HepG2 (cell line): ENCODE results near the gene NKRF. TPM values are rescaled to one million over a fixed set of nuclear protein-coding genes. Genes with fewer than 3 reads are reported as not detected.

Source experiments
- ATAC-seq: fragments of 200-7000 bp; cut with Tn5 transposase; 3 replicates; pipeline ENCODE4 v1.9.1; 2020; ENCODE audit warnings: mild to moderate bottlenecking, moderate library complexity
- BruUV-seq: library from RNA; stranded (reverse); fragments of 400-500 nt; replicated peaks from 2 replicates; lab custom pipeline; 2021; lab: Mats Ljungman, UMichigan
- CTCF ChIA-PET: fragments of 300-600 bp; formaldehyde crosslinking; extraction: SDS; loops from one replicate; lab custom pipeline; 2021; ENCODE audit warnings: low total read pairs, inconsistent platforms, low intra/inter-chr PET ratio; lab: Yijun Ruan, JAX
- POLR2A ChIA-PET: fragments of 350-600 bp; sonication (Branson Sonifier 250); formaldehyde crosslinking; loops from one replicate; lab custom pipeline; 2020; ENCODE audit warnings: antibody characterized with exemption, inconsistent platforms; lab: Yijun Ruan, JAX
- DNase-seq: peaks from one replicate; pipeline ENCODE4 v3.0.0-alpha.2; 2015; ENCODE audit warnings: low spot score
- FAIRE-seq: peaks from 3 replicates; lab custom pipeline; 2011; peaks lifted over from hg19 to GRCh38; lab: Jason Lieb, UNC
- H2AFZ ChIP-seq: one replicate; pipeline ENCODE4 v1.6.1; 2011; ENCODE audit warnings: low read length, inconsistent platforms
- H3K27ac ChIP-seq: fragments of 300-600 bp; 3 replicates; pipeline ENCODE4 v1.8.0; 2011; ENCODE audit warnings: mixed run types, mild to moderate bottlenecking, mixed read lengths, low read length, inconsistent platforms; ENCODE audit not compliant: insufficient read depth; ENCODE audit errors: extremely low read length
- H3K27me3 ChIP-seq, 2 experiments: fragments of 200-600 bp in 1 of 2; 2 replicates in 1 of 2; 3 replicates in 1 of 2; pipeline versions ENCODE4 v1.6.0 to v1.8.0; 2011; ENCODE audit warnings: low read length in 2 of 2, mild to moderate bottlenecking in 2 of 2, moderate library complexity in 2 of 2, inconsistent platforms in 1 of 2; ENCODE audit not compliant: insufficient read depth in 2 of 2, control insufficient read depth in 1 of 2
- H3K36me3 ChIP-seq, 2 experiments: fragments of 200-600 bp in 1 of 2; replicated peaks in 1 of 2; 2 replicates in 1 of 2; 3 replicates in 1 of 2; pipeline versions ENCODE4 v1.5.1 to v1.8.0; 2011; ENCODE audit warnings: low read length in 2 of 2, inconsistent platforms in 1 of 2; ENCODE audit not compliant: insufficient read depth in 2 of 2, control insufficient read depth in 1 of 2
- H3K4me1 ChIP-seq: 2 replicates; pipeline ENCODE4 v1.5.1; 2012; ENCODE audit warnings: low read length, inconsistent platforms; ENCODE audit not compliant: insufficient read depth
- H3K4me2 ChIP-seq: 2 replicates; pipeline ENCODE4 v1.6.0; 2011; ENCODE audit warnings: low read depth, low read length, inconsistent platforms
- H3K4me3 ChIP-seq, 3 experiments: fragments of 200-600 bp in 1 of 3; sonication (generic), shearing (Covaris generic) in 1 of 3; replicated peaks in 1 of 3; 2 replicates each; pipeline ENCODE4 v1.5.1; 2011 to 2016; ENCODE audit warnings: low read length in 3 of 3, inconsistent platforms in 2 of 3, low read depth in 2 of 3, mild to moderate bottlenecking in 2 of 3, control low read depth in 1 of 3, mixed read lengths in 1 of 3; ENCODE audit not compliant: insufficient read depth in 1 of 3
- H3K79me2 ChIP-seq: one replicate; pipeline ENCODE4 v1.6.1; 2011; ENCODE audit warnings: low read length, inconsistent platforms; ENCODE audit not compliant: insufficient read depth
- H3K9ac ChIP-seq: 2 replicates; pipeline ENCODE4 v1.6.0; 2011; ENCODE audit warnings: mild to moderate bottlenecking, low read depth, low read length, inconsistent platforms; ENCODE audit not compliant: insufficient read depth
- H3K9me3 ChIP-seq: 2 replicates; pipeline ENCODE4 v1.5.1; 2012; ENCODE audit warnings: mild to moderate bottlenecking, low read length
- H4K20me1 ChIP-seq: 2 replicates; pipeline ENCODE4 v1.6.0; 2011; ENCODE audit warnings: inconsistent platforms, mild to moderate bottlenecking, low read length, moderate library complexity; ENCODE audit not compliant: insufficient read depth
- PRDM15 ChIP-seq: sonication (generic); formaldehyde crosslinking; IDR thresholded peaks from 2 replicates; pipeline ENCODE4 v1.4.0; 2020; ENCODE audit warnings: missing genetic modification reagents
- SAFB2 ChIP-seq: sonication (generic); formaldehyde crosslinking; IDR thresholded peaks from 2 replicates; pipeline ENCODE4 v1.5.1; 2020; ENCODE audit warnings: missing genetic modification reagents, low read depth, mild to moderate bottlenecking, borderline replicate concordance
- STAT5B ChIP-seq: sonication (generic); formaldehyde crosslinking; IDR thresholded peaks from 2 replicates; pipeline ENCODE4 v1.4.0; 2020; ENCODE audit warnings: missing genetic modification reagents
- ZC3H4 ChIP-seq: sonication (generic); formaldehyde crosslinking; IDR thresholded peaks from 2 replicates; pipeline ENCODE4 v1.4.0; 2020; ENCODE audit warnings: missing genetic modification reagents, borderline replicate concordance
- WGBS: methylation state at CpG from one replicate; pipeline ENCODE4 v1.1.6; 2017; ENCODE audit warnings: low lambda C conversion rate; 5-methylcytosine and 5-hydroxymethylcytosine counted together
- in situ Hi-C: cut with HindIII; loops from 2 replicates; pipeline ENCODE4 v1.10.0; 2017; ENCODE audit warnings: low pct_unique_long_range_greater_than_20kb; ENCODE audit not compliant: extremely low pct_ligation_motif_present
- intact Hi-C: fragments of 100-400 bp; cut with micrococcal nuclease; formaldehyde crosslinking; loops from one replicate; pipeline ENCODE4 v1.10.0; 2022; ENCODE audit not compliant: unreplicated experiment
- polyA plus RNA-seq, 8 experiments: library from polyadenylated mRNA; depleted of rRNA in 3 of 8; stranded (reverse) in 7 of 8; unstranded in 1 of 8; fragments of >200 nt; fragmentation: Illumina TruSeq in 4 of 8; extraction: Trizol in 4 of 8; gene quantifications; 2 replicates each; pipeline versions ENCODE4 v1.2.1 to v1.2.3, GENCODE V29; 2011 to 2016; ENCODE audit warnings: low read depth in 4 of 8, missing spikeins in 1 of 8, mixed read lengths in 1 of 8; ENCODE audit not compliant: insufficient read depth in 1 of 8
- total RNA-seq, 5 experiments: library from RNA; depleted of rRNA; stranded (reverse); fragments of >200 nt; fragmentation: Illumina TruSeq; extraction: Trizol; gene quantifications; 2 replicates each; pipeline ENCODE4 v1.2.3, GENCODE V29; 2016; ENCODE audit warnings: low read depth in 1 of 5
- TF ChIP-seq, protein P1 (sequence below): sonication (generic); formaldehyde crosslinking; IDR thresholded peaks from 2 replicates; pipeline ENCODE4 v1.8.1; 2023; ENCODE audit warnings: mild to moderate bottlenecking, missing genetic modification reagents

The NKRF gene
- total and polyA plus RNA-seq, 2 of the 13 experiments (the other 11 are each of a cell fraction or from before 2014, with no cell fraction given), result 3.3 to 6.0 TPM

DNA sequence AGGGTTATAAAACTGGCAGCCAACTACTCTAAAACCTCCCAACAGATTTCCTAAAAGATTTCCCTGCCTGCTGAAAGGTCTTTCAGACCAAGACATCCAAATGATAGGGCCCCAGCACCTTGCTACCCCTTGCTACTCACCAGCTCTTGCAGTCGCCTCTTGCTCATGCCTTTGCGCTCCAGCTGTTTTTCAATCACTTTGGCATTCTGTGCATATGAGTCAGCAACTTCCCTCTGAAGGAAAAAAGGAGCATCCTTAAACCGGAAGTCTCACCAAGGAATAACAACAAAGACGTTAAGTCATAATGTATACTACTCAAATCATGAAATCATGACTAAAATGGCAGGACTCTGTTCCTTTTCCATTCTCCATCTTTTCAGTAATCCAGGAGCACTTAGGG lies 65.0 kb downstream of the NKRF start:
- H3K36me3 ChIP-seq, result peaks cover 0 to 9% of the 10 kb centered on the region in 2 experiments; a peak in 3 of 5 replicates
- in situ Hi-C loops, result no loop called here
- FAIRE-seq (no peak), ATAC-seq (no peak), DNase-seq (no peak)
- H3K9me3 ChIP-seq, result no peaks in the 10 kb centered on the region
- intact Hi-C loops, result no loop called here
- no peak overlapping the region for H3K27ac ChIP-seq
- H3K4me1 ChIP-seq, result no peaks in the 10 kb centered on the region
- BruUV-seq, result no TSS peak
- no peak overlapping the region for H2AFZ ChIP-seq
- no peaks in the 10 kb centered on the region for H3K79me2 ChIP-seq
- WGBS, result 96% methylated on average over 4 of the region's 4 CpGs
- H3K9ac ChIP-seq, result no peak overlapping the region
- ChIA-PET CTCF (no interaction called here), POLR2A (no interaction called here)
- H3K27me3 ChIP-seq, result no peaks in the 10 kb centered on the region
- TF ChIP-seq, protein P1, sequence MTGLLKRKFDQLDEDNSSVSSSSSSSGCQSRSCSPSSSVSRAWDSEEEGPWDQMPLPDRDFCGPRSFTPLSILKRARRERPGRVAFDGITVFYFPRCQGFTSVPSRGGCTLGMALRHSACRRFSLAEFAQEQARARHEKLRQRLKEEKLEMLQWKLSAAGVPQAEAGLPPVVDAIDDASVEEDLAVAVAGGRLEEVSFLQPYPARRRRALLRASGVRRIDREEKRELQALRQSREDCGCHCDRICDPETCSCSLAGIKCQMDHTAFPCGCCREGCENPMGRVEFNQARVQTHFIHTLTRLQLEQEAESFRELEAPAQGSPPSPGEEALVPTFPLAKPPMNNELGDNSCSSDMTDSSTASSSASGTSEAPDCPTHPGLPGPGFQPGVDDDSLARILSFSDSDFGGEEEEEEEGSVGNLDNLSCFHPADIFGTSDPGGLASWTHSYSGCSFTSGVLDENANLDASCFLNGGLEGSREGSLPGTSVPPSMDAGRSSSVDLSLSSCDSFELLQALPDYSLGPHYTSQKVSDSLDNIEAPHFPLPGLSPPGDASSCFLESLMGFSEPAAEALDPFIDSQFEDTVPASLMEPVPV (CRISPR knock-in tag), result no peak
- TF ChIP-seq PRDM15 (CRISPR knock-in tag), result no peak
- TF ChIP-seq STAT5B, result no peak
- no peak for TF ChIP-seq SAFB2
- no peak for TF ChIP-seq ZC3H4 (CRISPR knock-in tag)
- H3K4me2 ChIP-seq, result no peak overlapping the region
- H4K20me1 ChIP-seq, result no peaks in the 10 kb centered on the region
- H3K4me3 ChIP-seq, result no peak overlapping the region
